NB4 (cell line): Measurements from ENCODE around the gene SNHG17.
"Not testable (repeated sequence)": the region's sequence is repeated elsewhere in the genome, so short reads cannot be mapped to it uniquely, and the experiment has no call there.

Experiments
- DNase-seq: peaks from one replicate; pipeline ENCODE4 v3.0.0; 2010; ENCODE audit warnings: low read depth
- H3K4me3 ChIP-seq: one replicate; pipeline ENCODE4 v1.5.1; 2011; ENCODE audit warnings: mild to moderate bottlenecking, low read depth, low read length, moderate library complexity
- MYC ChIP-seq: IDR thresholded peaks from 2 replicates; pipeline ENCODE4 v1.6.1; 2011; ENCODE audit warnings: low read depth, low read length
- POLR2A ChIP-seq: IDR thresholded peaks from 2 replicates; pipeline ENCODE4 v1.6.1; 2011; ENCODE audit warnings: mild to moderate bottlenecking; ENCODE audit not compliant: insufficient read length; ENCODE audit errors: extremely low read depth
- TF ChIP-seq, protein P1 (sequence below): IDR thresholded peaks from one replicate; pipeline ENCODE4 v1.5.1; 2012; ENCODE audit warnings: low read depth, low read length
- TF ChIP-seq, protein P2 (sequence below): IDR thresholded peaks from 2 replicates; pipeline ENCODE4 v1.6.1; 2011; ENCODE audit warnings: low read depth, low read length

SNHG17 gene

DNA sequence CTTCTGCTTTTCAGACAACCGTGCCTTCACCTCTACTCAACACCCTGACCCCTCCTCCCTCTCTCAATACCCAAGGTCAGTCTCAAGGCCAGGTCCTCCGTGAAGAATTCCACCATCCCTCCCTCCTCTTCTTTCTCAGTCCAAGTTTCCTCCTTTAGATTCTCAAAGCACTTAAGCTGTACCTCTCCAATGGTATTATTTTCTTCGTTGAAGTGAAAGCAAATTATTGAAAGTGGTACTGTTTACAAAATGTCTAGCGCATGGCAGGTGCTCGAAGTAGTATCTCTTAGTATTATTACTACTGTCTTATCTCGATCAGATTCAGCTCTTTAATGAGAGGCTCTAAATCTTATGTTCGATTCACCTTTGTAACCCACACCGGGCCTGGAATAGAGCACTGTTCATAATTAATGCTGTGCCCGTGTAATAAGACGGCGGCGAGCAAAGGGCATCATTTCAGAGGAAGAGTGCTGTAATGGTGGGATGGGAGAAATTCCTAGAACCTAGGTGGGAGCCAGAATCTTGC is 36.9 kb upstream of the SNHG17 start:
- peak overlapping the region; percentile 94 for H3K4me3 ChIP-seq
- DNase-seq, result no peak
- TF ChIP-seq MYC (no peak; the same call in 1 of the 2 replicates), POLR2A (no peak)
- TF ChIP-seq, protein P1, sequence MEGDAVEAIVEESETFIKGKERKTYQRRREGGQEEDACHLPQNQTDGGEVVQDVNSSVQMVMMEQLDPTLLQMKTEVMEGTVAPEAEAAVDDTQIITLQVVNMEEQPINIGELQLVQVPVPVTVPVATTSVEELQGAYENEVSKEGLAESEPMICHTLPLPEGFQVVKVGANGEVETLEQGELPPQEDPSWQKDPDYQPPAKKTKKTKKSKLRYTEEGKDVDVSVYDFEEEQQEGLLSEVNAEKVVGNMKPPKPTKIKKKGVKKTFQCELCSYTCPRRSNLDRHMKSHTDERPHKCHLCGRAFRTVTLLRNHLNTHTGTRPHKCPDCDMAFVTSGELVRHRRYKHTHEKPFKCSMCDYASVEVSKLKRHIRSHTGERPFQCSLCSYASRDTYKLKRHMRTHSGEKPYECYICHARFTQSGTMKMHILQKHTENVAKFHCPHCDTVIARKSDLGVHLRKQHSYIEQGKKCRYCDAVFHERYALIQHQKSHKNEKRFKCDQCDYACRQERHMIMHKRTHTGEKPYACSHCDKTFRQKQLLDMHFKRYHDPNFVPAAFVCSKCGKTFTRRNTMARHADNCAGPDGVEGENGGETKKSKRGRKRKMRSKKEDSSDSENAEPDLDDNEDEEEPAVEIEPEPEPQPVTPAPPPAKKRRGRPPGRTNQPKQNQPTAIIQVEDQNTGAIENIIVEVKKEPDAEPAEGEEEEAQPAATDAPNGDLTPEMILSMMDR, result no peak
- TF ChIP-seq, protein P2, sequence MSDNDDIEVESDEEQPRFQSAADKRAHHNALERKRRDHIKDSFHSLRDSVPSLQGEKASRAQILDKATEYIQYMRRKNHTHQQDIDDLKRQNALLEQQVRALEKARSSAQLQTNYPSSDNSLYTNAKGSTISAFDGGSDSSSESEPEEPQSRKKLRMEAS, result no peak; the same call in 1 of the 2 replicates

DNA sequence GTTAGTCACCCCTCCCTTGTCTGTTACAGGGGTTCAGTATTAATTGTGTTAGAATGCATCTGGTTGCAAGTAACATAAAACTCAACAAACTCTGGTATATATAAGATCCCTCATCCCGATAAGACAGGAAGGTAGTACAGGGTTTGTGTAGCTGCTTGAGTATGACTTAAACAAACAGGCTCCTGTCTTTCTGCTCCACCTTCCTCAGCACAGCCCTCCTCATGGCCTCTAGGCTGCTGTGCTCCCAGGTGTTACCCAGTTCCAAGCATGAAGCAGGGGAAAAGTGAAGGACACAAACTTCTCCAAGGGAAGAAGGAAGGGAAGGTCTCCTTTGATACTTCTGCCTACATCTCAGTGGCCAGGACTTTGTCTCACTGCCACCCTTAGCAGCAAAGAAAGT is 36.1 kb upstream of the SNHG17 start:
- TF ChIP-seq, protein P1, result no peak
- TF ChIP-seq MYC, result no peak
- DNase-seq, result no peak
- no peak overlapping the region for H3K4me3 ChIP-seq

DNA sequence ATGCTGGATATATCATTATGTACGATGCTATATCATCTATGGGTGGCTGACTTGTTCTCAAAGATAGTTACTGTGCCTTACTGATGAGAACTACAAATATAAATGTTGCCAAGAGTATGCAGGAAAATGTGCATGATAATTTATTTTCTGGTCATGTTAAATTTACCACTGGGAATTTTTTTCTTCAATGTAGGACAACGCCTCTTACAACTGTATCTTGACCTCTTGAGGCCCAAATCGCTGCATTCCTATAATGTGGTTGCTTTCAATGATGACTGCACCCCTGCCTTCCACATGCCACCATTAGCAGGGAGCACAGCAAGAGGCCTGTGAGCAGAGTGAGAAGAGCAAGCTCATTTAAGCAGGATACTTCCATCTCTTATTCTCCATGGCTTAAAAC is 31.9 kb upstream of the SNHG17 start:
- H3K4me3 ChIP-seq, result no peak overlapping the region
- no peak for DNase-seq
- TF ChIP-seq, protein P2, result no peak
- TF ChIP-seq POLR2A (no peak), MYC (no peak)
- TF ChIP-seq, protein P1, result no peak

DNA sequence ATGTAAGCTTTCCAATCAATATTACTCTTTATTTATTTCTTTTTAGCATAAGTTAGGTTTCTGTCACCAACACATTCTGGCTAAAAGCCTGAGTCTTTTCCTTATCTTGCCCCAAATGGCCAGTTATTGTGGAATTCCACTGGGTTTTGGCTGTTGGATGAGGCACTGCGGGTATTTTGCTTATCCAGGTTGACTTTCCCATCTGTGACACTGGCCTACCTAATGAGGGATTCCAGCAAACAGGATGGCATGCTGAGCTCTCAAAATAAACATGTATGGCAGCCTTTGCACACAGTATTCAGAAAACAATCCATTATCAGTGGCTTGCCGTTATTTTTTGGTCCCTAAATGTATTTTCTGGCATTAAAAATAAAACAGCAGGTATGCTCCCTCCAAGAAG is 31.0 kb upstream of the SNHG17 start:
- no peak for DNase-seq
- TF ChIP-seq MYC (no peak), POLR2A (no peak)
- TF ChIP-seq, protein P2, result no peak
- TF ChIP-seq, protein P1, result no peak
- no peak overlapping the region for H3K4me3 ChIP-seq

DNA sequence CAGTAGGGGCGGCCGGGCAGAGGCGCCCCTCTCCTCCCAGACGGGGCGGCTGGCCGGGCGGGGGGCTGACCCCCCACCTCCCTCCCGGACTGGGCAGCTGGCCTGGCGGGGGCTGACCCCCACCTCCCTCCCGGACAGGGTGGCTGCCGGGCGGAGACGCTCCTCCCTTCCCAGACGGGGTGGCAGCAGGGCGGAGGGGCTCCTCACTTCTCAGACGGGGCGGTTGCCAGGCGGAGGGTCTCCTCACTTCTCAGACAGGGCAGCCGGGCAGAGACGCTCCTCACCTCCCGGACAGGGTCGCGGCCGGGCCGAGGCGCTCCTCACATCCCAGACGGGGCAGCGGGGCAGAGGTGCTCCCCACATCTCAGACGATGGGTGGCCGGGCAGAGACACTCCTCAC is 26.4 kb upstream of the SNHG17 start:
- H3K4me3 ChIP-seq, DNase-seq: not testable (repeated sequence)

DNA sequence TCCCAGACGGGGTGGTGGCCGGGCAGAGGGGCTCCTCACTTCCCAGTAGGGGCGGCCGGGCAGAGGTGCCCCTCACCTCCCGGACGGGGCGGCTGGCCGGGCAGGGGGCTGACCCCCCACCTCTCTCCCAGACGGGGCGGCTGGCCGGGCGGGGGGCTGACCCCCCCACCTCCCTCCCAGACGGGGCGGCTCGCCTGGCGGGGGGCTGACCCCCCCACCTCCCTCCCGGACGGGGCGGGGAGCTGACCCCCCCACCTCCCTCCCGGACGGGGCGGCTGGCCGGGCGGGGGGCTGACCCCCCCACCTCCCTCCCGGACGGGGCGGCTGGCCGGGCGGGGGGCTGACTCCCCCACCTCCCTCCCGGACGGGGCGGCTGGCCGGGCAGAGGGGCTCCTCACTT is 26.0 kb upstream of the SNHG17 start:
- DNase-seq, H3K4me3 ChIP-seq: not testable (repeated sequence)

DNA sequence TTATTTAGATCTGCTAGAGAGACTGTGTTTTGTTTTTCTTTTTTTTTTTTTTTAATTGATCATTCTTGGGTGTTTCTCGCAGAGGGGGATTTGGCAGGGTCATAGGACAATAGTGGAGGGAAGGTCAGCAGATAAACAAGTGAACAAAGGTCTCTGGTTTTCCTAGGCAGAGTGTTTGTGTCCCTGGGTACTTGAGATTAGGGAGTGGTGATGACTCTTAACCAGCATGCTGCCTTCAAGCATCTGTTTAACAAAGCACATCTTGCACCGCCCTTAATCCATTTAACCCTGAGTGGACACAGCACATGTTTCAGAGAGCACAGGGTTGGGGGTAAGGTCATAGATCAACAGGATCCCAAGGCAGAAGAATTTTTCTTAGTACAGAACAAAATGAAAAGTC is 25.5 kb upstream of the SNHG17 start:
- DNase-seq, H3K4me3 ChIP-seq: not testable (repeated sequence)

DNA sequence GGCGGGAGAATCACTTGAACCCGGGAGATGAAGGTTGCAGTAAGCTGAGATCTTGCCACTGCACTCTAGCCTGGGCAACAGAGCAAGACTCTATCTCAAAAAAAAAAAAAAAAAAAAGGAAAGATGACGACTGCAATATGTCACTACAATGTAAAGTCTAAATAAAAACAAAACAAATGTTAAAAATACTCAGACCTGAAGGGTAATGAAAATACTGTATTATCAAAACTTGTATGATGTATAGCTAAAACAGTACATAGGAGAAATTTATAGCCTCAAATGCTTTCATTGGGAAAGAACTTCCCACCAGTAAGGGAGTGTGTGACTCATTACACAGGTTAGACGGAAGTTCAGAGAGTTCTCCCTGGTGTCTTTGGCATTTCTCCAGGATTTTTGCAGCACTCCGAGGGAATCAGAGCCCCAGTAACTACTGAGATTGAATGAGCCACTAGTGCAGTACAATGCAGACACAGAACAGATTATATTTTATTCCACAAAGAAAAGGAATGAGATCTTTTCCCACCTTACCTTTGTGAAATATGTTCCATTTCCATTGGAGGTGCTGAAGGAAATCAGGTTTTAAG is 25.0 kb upstream of the SNHG17 start:
- TF ChIP-seq POLR2A (no peak), MYC (no peak)
- TF ChIP-seq, protein P1, result no peak
- TF ChIP-seq, protein P2, result no peak
- DNase-seq, result peak; percentile 40
- no peak overlapping the region for H3K4me3 ChIP-seq
